Lung (tissue), 12 donors: ENCODE results near the gene FBXO28. TPM values are rescaled to one million over a fixed set of nuclear protein-coding genes. Genes with fewer than 3 reads are reported as not detected.
A peak's percentile ranks its signal among the peaks of the same experiment; 100 is the strongest.

Experiments
- ATAC-seq: fragments of 200-7000 bp; cut with Tn5 transposase; one replicate; pipeline ENCODE4 v1.9.1; 2020; ENCODE audit warnings: moderate number of reproducible peaks; ENCODE audit not compliant: insufficient read depth, low FRiP score
- DNase-seq, 3 donors: peaks; one replicate each; pipeline ENCODE4 v3.0.0-alpha.2; 2013 to 2017
- H3K27ac ChIP-seq, 2 donors: one replicate each; pipeline ENCODE4 v1.5.1; 2013; ENCODE audit warnings: mild to moderate bottlenecking in 2 of 2, moderate library complexity in 2 of 2, control low read depth in 1 of 2, inconsistent platforms in 1 of 2, low read depth in 1 of 2, low read length in 1 of 2
- H3K27me3 ChIP-seq, 3 donors: one replicate each; pipeline ENCODE4 v1.5.1; 2013; ENCODE audit warnings: low read length in 2 of 3; ENCODE audit not compliant: control insufficient read depth in 3 of 3, insufficient read depth in 3 of 3
- H3K36me3 ChIP-seq, 4 donors: one replicate each; pipeline ENCODE4 v1.5.1; 2013; ENCODE audit warnings: low read length in 4 of 4, mild to moderate bottlenecking in 1 of 4, moderate library complexity in 1 of 4; ENCODE audit not compliant: control insufficient read depth in 4 of 4, insufficient read depth in 4 of 4
- H3K4me1 ChIP-seq, 5 donors: one replicate each; pipeline ENCODE4 v1.5.1; 2013; ENCODE audit warnings: low read length in 5 of 5, mild to moderate bottlenecking in 2 of 5, moderate library complexity in 1 of 5; ENCODE audit not compliant: control insufficient read depth in 5 of 5, insufficient read depth in 5 of 5
- H3K4me3 ChIP-seq: one replicate; pipeline ENCODE4 v1.5.1; 2013; ENCODE audit warnings: mild to moderate bottlenecking, control low read depth, moderate library complexity
- H3K9ac ChIP-seq, 2 donors: one replicate each; pipeline ENCODE4 v1.5.1; 2013; ENCODE audit warnings: low read length in 2 of 2, control low read depth in 1 of 2; ENCODE audit not compliant: insufficient read depth in 1 of 2
- H3K9me3 ChIP-seq, 4 donors: one replicate each; pipeline ENCODE4 v1.5.1; 2013; ENCODE audit warnings: low read length in 3 of 4, mild to moderate bottlenecking in 1 of 4, moderate library complexity in 1 of 4; ENCODE audit not compliant: control insufficient read depth in 4 of 4, insufficient read depth in 3 of 4
- CTCF ChIP-seq: IDR thresholded peaks from 2 replicates; pipeline ENCODE4 v1.5.1; 2012; ENCODE audit warnings: mild to moderate bottlenecking; ENCODE audit errors: control extremely low read depth, extremely low read depth
- WGBS, 2 donors: extraction: QIAGEN DNeasy Blood & Tissue Kit; methylation state at CpG; one replicate each; pipeline ENCODE4 v1.1.7; 2013; 5-methylcytosine and 5-hydroxymethylcytosine counted together
- polyA plus RNA-seq, 2 donors: library from polyadenylated mRNA; stranded (reverse); fragments of 200-250 nt; gene quantifications; one replicate each; pipeline ENCODE4 v1.2.1, GENCODE V29; 2013
- total RNA-seq, 2 donors: library from RNA; depleted of rRNA in 1 of 2; stranded (reverse); fragments of >200 nt in 1 of 2; gene quantifications; one replicate each; pipeline ENCODE4 v1.2.1, GENCODE V29; 2014 to 2021
- donor health status: control.
- donor health status: control.
- donor health status: Bipolar disorder and iron deficiency.
- donor health status: healthy.
- donor health status: DM: yes; HTN: yes; CAD: no.

The FBXO28 gene
- total and polyA plus RNA-seq, 4 donors, result 10.1 to 41.5 (median 19.7) TPM

- Histone ChIP-seq H3K4me1 (peaks cover 0 to 6% (median 2%) of the 10 kb centered on the region in 5 donors), H3K4me3 (no peak overlapping the region), H3K27ac (no peak overlapping the region), H3K9ac (no peak overlapping the region), H3K27me3 (peaks cover 0 to 5% (median 0%) of the 10 kb centered on the region in 3 donors), H3K9me3 (no peaks in the 10 kb centered on the region), H3K36me3 (no peaks in the 10 kb centered on the region)
- ATAC-seq (no peak), DNase-seq (no peak)
- TF ChIP-seq CTCF, result no peak
These were observed 4.9 kb upstream of the FBXO28 start for GRCh38 chr1:224108991-224109390.

GRCh38 chr1:224109981-224110380 lies 3.9 kb upstream of the FBXO28 start:
- no peak for DNase-seq
- no peaks in the 10 kb centered on the region for H3K9me3 ChIP-seq
- ATAC-seq, result no peak
- H3K36me3 ChIP-seq, result no peaks in the 10 kb centered on the region
- no peak overlapping the region for H3K27ac ChIP-seq
- H3K27me3 ChIP-seq, result peaks cover 0 to 5% (median 0%) of the 10 kb centered on the region in 3 donors
- H3K9ac ChIP-seq, result no peak overlapping the region
- 94 to 96% methylated on average over 1 of the region's 1 CpG for WGBS, 2 donors
- no peak overlapping the region for H3K4me3 ChIP-seq
- TF ChIP-seq CTCF, result no peak
- H3K4me1 ChIP-seq, result peaks cover 0 to 7% (median 2%) of the 10 kb centered on the region in 5 donors

GRCh38 chr1:224113005-224113404 lies 906 bp upstream of the FBXO28 start:
- Histone ChIP-seq H3K4me3 (no peak overlapping the region), H3K36me3 (no peaks in the 10 kb centered on the region), H3K4me1 (peaks cover 0 to 24% (median 0%) of the 10 kb centered on the region in 5 donors), H3K9ac (no peak overlapping the region), H3K9me3 (no peaks in the 10 kb centered on the region), H3K27ac (no peak overlapping the region), H3K27me3 (peaks cover 0 to 2% (median 0%) of the 10 kb centered on the region in 3 donors)
- DNase-seq (no peak), ATAC-seq (no peak)
- WGBS, 2 donors, result 74 to 80% methylated on average over 10 of the region's 10 CpGs
- no peak for TF ChIP-seq CTCF

- Histone ChIP-seq H3K4me3 (no peak overlapping the region), H3K9me3 (no peaks in the 10 kb centered on the region), H3K9ac (peak overlapping the region in 1 of 2 donors; percentile 84), H3K27me3 (peaks cover 0 to 2% (median 0%) of the 10 kb centered on the region in 3 donors), H3K27ac (peak overlapping the region in 1 of 2 donors; percentile 96), H3K36me3 (no peaks in the 10 kb centered on the region), H3K4me1 (peaks cover 0 to 24% (median 0%) of the 10 kb centered on the region in 5 donors)
- TF ChIP-seq CTCF, result no peak
- 43 to 50% methylated on average over 2 of the region's 2 CpGs for WGBS, 2 donors
- ATAC-seq (no peak), DNase-seq (no peak)
These were observed 380 bp upstream of the FBXO28 start for GRCh38 chr1:224113545-224113917.
